HG03457 (cell line): ENCODE results near the gene CASQ1.

Experiments
- ATAC-seq: cut with Tn5 transposase; IDR thresholded peaks from one replicate; pipeline ENCODE4 v1.9.1; 2021; ENCODE audit warnings: moderate number of reproducible peaks; ENCODE audit not compliant: unreplicated experiment

Gene CASQ1

DNA sequence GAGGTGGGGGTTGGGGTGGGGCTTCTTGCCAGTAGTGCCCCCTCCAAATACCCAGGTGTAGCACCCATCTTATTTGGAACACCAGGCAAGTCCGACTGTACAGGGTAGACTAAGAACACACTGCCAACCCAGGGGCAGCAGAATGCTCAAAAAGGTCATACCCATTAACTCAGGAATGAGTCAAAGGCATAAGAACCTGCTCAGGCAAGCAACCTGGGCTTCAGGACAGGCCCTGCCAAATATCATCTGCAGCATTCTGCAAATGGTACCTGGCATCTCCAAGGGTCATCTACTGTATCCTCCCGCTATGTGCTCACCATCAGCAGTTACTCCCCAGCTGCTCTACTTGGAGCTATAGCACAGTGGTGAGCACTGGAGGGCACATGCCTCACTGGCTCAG is 34.2 kb downstream of the CASQ1 start:
- ATAC-seq = no peak

DNA sequence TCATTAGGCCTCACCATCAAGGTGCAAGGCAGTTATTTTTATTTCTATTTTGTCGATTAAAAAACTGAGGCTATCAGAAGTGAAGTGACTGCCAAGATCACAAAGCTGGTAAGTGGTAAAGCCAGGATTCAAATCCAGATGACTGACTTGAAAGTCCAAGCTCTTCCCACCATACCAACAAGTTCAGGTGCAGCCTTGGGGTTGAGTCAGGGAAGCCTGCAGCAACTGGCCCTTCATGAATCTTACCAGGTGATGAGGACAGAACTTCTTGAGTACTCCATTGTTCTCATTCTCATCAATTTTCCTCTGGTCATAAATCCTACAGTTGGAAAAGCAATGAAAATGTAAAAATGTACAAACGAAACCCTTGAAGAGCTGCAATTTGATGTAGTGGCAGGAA is 35.0 kb downstream of the CASQ1 start:
- no peak for ATAC-seq

DNA sequence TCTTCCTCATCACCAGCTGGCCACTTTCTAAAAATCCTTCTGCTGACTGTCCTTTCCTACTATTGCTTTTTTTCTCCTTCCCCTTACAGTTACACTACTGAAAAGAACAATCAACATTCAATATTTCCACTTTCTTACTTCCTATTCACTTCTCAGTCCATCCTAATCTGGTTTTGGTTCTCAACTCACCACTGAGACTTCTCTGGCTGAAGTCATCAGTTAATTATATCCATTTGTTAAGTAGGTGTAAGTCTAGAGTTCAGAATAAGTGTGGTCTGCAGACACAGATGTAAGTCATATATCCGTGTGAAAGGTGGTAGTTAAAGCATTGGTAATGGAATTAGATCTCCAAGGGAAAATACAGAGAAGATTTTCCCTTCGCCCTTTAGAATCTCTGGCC is 36.2 kb downstream of the CASQ1 start:
- ATAC-seq = no peak

DNA sequence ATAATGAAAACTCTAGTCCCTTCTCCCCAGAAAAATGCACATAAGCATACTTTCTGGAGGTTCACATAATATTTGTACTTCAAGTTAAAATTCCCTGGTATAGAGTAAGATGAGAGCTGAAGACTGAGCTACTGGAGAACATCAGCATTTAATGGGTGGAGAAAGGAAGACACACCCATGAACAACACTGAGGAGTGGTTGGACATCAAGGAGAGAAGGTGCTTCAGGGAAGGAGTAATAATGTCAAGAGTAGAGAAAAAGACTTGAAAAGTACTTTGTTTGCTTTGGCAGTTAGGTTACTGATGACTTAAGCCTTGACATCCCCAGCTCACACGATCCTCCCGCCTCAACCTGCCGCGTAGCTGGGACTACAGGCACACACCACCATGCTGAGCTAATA is 36.7 kb downstream of the CASQ1 start:
- no peak for ATAC-seq

DNA sequence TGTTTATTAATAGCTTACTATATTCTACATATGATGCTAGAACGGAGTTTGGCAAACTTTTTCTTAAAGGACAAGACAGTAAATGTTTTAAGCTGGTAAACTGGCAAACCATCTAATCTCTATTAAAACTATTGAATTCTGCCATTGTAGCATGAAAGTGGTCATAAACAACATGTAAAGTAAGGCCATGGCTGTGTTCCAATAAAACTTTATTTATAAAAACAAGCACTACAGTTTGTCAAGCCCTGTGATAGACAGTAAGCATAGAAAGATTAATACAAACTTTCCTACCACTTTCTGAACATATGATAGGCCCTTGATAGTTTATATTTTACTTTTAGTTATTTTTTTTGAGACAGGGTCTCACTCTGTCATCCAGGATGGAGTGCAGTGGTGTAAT is 37.2 kb downstream of the CASQ1 start:
- no peak for ATAC-seq

DNA sequence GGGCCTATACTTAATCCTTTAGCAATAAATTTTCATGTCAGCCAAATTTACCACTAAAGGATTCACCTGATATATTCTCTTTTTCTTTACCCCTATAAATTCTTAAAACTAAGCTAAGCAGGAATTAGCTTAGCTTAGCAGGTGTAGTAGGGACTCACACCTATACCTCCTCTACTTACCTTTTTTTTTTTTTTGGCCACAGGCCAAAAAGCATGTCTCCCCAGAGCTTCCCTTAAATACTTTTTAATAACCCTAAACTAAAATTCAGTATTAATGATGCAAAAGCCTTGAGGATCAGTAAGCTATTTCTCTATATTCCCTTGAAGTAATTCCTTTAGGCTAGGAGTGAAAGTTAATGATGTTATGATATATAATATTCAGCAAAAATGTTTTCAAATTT is 38.1 kb downstream of the CASQ1 start:
- no peak for ATAC-seq

GRCh38 chr1:160232911-160233310 is 42.5 kb downstream of the CASQ1 start:
- ATAC-seq = no peak

GRCh38 chr1:160236806-160237205 is 46.4 kb downstream of the CASQ1 start:
- no peak for ATAC-seq

DNA sequence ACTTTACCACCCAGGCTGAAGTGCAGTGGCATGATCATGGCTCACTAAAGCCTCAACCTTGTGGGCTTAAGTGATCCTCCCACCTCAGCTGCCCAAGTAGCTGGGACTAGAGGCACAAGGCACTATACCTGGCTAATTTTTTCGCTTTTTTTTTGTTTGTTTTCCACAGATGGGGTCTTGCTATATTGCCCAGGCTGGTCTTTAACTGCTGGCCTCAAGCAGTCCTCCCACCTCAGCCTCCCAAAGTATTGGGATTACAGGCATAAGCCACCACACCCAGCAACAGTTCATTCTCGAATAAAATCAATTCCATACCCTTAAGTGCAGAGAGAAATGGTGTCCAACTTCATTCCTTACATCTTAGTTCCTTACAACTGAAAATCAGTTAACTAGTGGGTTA is 47.2 kb downstream of the CASQ1 start:
- no peak for ATAC-seq

- no peak for ATAC-seq
Measured at GRCh38 chr1:160238408-160238807, 48.0 kb downstream of the CASQ1 start.

- no peak for ATAC-seq
Measured at GRCh38 chr1:160239582-160240299, 49.4 kb downstream of the CASQ1 start.

- no peak for ATAC-seq
Measured at GRCh38 chr1:160243767-160244166, 53.4 kb downstream of the CASQ1 start.

DNA sequence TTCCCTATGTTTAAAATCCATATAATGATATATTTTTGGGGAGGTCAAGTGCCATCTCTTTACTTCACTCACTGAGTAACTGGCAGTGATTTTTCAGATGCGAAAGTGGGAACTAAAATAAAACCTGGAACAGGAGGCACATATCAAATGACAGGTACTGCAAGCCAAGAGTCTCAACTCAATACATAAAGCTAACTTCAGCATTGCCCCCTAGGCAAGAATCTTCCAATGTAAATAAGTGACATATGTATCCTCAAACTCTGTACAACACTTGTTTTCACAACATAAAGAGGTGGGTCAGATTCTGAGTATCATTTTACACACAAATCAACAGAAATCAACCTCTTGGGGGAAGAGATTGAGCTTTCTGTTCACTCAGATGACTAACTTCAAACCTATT is 53.8 kb downstream of the CASQ1 start:
- ATAC-seq = no peak

DNA sequence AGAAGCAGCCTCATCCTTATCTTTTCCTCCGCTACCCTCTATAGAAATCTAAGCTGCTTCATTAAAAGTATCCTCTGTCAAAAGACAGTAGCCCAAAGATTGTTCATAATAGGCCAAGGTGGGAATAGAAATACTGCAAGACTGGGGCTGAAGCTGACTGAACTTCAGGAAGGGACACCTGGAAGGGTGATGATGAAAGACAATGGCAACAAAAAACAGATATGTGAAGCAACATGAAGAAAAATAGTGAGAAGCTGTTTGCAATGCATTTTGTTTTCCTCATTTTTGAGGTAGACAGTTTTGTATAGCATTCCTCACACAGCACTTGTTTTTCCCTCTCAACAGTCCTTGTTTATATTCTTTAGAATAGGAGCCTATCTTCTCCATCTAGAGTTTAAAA is 55.1 kb downstream of the CASQ1 start:
- ATAC-seq = no peak

GRCh38 chr1:160247053-160247452 is 56.7 kb downstream of the CASQ1 start:
- no peak for ATAC-seq

DNA sequence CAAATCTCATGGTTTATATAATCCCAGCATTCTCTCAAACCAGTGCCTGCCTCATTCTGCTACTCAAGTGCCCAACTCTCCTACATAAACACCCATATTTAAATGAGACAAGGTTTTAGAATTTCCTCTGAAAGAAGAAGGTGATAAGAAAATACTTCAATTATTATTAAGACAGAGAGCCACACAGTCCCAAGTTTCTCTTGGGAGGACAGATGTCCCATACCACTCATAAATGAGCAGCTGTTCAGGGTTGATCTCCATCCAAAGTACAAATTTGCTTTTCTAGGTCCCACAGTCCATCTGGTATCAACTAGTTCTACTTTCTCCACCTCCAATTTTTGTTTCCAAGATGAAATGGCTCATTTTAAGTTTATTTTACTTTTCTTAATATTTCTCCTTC is 60.6 kb downstream of the CASQ1 start:
- no peak for ATAC-seq
